PC-9 (cell line): ENCODE measurements around the gene TSNAX.

Experiments used
- EZH2 ChIP-seq: fragments of 200-600 bp; sonication (generic); IDR thresholded peaks from 2 replicates; pipeline ENCODE4 v1.8.0; 2017; ENCODE audit warnings: antibody characterized with exemption, low read depth
- TF ChIP-seq, protein P1 (sequence below): fragments of 200-600 bp; sonication (generic); conservative IDR thresholded peaks from 2 replicates; pipeline ENCODE4 v1.6.1; 2017; ENCODE audit warnings: mixed run types, antibody characterized with exemption, mild to moderate bottlenecking, moderate library complexity

DNA sequence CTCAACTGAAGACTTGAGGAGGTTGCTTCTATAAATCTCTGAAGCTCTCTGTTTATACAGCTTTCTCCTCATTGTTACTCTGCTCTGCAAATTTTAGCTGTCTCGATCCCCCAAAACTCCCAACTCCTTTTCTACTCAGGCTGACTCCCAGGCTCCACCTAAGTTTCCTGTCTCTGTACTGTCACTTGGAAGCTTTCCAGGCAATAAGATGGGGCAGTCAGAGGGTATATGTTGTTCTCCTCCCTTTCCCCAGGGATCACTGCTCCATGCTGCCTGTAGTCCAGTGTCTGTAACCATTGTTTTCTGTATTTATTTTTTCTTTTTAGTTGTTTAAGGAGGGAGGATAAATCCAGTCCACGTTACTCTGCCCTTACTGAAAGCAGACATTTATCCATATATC lies 13.4 kb downstream of the TSNAX start:
- TF ChIP-seq EZH2: no peak
- TF ChIP-seq, protein P1, sequence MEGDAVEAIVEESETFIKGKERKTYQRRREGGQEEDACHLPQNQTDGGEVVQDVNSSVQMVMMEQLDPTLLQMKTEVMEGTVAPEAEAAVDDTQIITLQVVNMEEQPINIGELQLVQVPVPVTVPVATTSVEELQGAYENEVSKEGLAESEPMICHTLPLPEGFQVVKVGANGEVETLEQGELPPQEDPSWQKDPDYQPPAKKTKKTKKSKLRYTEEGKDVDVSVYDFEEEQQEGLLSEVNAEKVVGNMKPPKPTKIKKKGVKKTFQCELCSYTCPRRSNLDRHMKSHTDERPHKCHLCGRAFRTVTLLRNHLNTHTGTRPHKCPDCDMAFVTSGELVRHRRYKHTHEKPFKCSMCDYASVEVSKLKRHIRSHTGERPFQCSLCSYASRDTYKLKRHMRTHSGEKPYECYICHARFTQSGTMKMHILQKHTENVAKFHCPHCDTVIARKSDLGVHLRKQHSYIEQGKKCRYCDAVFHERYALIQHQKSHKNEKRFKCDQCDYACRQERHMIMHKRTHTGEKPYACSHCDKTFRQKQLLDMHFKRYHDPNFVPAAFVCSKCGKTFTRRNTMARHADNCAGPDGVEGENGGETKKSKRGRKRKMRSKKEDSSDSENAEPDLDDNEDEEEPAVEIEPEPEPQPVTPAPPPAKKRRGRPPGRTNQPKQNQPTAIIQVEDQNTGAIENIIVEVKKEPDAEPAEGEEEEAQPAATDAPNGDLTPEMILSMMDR: no peak
